Peyer's patch (tissue), 4 donors: Measurements from ENCODE around the gene PRDX5.

Experiments
- CTCF ChIP-seq, 6 experiments: fragments of 450-650 bp in 4 of 6; fragments of 200-600 bp in 2 of 6; sonication (generic) in 1 of 6; IDR thresholded peaks; one replicate each; pipeline ENCODE4 v1.5.1; 2017 to 2019; ENCODE audit warnings: antibody characterized with exemption in 6 of 6, mild to moderate bottlenecking in 3 of 6, moderate library complexity in 1 of 6
- POLR2A ChIP-seq, 2 donors: fragments of 450-650 bp; IDR thresholded peaks; one replicate each; pipeline ENCODE4 v1.5.1; 2017; ENCODE audit warnings: antibody characterized with exemption in 2 of 2, mild to moderate bottlenecking in 2 of 2, moderate library complexity in 2 of 2

- TF ChIP-seq CTCF (IDR thresholded peaks at IDR 0.05) (no peak), POLR2A (IDR thresholded peaks at IDR 0.05) (no peak)
These were observed 30.6 kb downstream of the PRDX5 start for GRCh38 chr11:64348383-64349024.
